Measurements from ENCODE around the gene SENP3. TPM values are rescaled to one million over a fixed set of nuclear protein-coding genes. Genes with fewer than 3 reads are reported as not detected.
A peak's percentile ranks its signal among the peaks of the same experiment; 100 is the strongest.

SENP3 gene
- total RNA-seq, 1 experiment from 2014 or later: 30.2 TPM

DNA sequence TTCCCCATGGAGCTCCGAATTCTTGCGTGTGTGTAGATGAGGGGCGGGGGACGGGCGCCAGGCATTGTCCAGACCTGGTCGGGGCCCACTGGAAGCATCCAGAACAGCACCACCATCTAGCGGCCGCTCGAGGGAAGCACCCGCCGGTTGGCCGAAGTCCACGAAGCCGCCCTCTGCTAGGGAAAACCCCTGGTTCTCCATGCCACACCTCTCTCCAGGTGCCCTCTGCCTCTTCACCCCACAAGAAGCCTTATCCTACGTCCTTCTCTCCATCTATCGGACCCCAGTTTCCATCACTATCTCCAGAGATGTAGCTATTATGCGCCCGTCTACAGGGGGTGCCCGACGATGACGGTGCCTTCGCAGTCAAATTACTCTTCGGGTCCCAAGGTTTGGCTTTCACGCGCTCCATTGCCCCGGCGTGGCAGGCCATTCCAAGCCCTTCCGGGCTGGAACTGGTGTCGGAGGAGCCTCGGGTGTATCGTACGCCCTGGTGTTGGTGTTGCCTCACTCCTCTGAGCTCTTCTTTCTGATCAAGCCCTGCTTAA, 617 bp upstream of the SENP3 start:
- ChIA-PET CTCF (interaction anchor here (0.5 to 1.6 kb wide), 15 partner anchors 9 to 447 kb away, joined by 3 to 21 read pairs (median 3); partner anchors contain the start of genes FXR2, SLC2A4, TMEM102 and TMEM256), POLR2A (interaction anchor here (0.6 kb wide), 2 partner anchors 52 to 280 kb away, joined by 3 read pairs; partner anchors contain the start of gene SLC2A4)
- peaks cover 39% of the 10 kb centered on the region for H3K36me3 Mint-ChIP-seq (ENCODE audit: insufficient read depth, unreplicated experiment)
- peak overlapping the region; percentile 75 for H3K27ac Mint-ChIP-seq (ENCODE audit: unreplicated experiment)
- Histone ChIP-seq H3K4me3 (ENCODE audit: low read depth, low read length) (peak overlapping the region; percentile 60), H3K27me3 (replicated peaks; ENCODE audit: control insufficient read depth, insufficient read depth, low read length) (no peaks in the 10 kb centered on the region), H3K36me3 (ENCODE audit: control insufficient read depth, insufficient read depth, low read length) (no peaks in the 10 kb centered on the region), H3K4me1 (peaks cover 4% of the 10 kb centered on the region; the same call in 1 of the 2 replicates), H3K9me3 (no peaks in the 10 kb centered on the region)
- H3K4me1 Mint-ChIP-seq (ENCODE audit: low read depth, unreplicated experiment): no peaks in the 10 kb centered on the region
- BruUV-seq (replicated peaks): TSS peak; percentile 78
- intact Hi-C loops (cut with micrococcal nuclease; ENCODE audit: unreplicated experiment): loop anchor here (1.0 to 2.0 kb wide), 3 partner anchors 47 to 204 kb away; partner anchors contain the start of gene TMEM102
- no peaks in the 10 kb centered on the region for H3K27me3 Mint-ChIP-seq (ENCODE audit: insufficient read depth, unreplicated experiment)
- TF ChIP-seq, protein P1, sequence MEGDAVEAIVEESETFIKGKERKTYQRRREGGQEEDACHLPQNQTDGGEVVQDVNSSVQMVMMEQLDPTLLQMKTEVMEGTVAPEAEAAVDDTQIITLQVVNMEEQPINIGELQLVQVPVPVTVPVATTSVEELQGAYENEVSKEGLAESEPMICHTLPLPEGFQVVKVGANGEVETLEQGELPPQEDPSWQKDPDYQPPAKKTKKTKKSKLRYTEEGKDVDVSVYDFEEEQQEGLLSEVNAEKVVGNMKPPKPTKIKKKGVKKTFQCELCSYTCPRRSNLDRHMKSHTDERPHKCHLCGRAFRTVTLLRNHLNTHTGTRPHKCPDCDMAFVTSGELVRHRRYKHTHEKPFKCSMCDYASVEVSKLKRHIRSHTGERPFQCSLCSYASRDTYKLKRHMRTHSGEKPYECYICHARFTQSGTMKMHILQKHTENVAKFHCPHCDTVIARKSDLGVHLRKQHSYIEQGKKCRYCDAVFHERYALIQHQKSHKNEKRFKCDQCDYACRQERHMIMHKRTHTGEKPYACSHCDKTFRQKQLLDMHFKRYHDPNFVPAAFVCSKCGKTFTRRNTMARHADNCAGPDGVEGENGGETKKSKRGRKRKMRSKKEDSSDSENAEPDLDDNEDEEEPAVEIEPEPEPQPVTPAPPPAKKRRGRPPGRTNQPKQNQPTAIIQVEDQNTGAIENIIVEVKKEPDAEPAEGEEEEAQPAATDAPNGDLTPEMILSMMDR (IDR thresholded peaks at IDR 0.05; ENCODE audit: insufficient read depth in 1 of 2, low read depth in 1 of 2, low read length in 1 of 2, severe bottlenecking in 1 of 2, unreplicated experiment in 1 of 2): peak; percentile 64 to 78
- peak overlapping the region; percentile 86 for H3K4me3 Mint-ChIP-seq (ENCODE audit: unreplicated experiment)
- H3K9me3 Mint-ChIP-seq (ENCODE audit: unreplicated experiment): no peaks in the 10 kb centered on the region
- peak; percentile 81 to 85 for DNase-seq

DNA sequence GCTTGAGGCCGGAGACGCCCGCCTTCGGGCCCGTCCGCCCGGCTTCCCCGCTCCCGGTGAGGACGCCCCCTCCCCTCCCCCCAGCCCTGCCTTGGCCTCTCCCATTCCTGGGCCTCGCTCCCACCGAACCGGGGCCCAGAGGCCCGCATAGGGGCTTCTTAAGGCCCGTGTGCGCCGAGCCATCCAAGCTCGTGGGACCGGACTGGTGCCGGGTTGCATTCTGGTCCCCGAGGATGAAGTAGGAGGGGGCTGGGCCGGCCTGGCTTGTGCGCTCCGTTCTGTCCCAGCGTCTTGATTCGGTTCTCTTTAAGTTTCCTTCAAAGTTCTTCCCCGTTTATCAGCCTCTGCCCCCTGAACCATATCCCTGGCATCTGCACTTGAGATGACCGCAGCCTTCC, 488 bp downstream of the SENP3 start:
- no peaks in the 10 kb centered on the region for H3K27me3 ChIP-seq (replicated peaks; ENCODE audit: control insufficient read depth, insufficient read depth, low read length)
- peak overlapping the region; percentile 86 for H3K4me3 Mint-ChIP-seq (ENCODE audit: unreplicated experiment)
- peak overlapping the region; percentile 61 for H3K4me3 ChIP-seq (ENCODE audit: low read depth, low read length)
- H3K36me3 Mint-ChIP-seq (ENCODE audit: insufficient read depth, unreplicated experiment): peaks cover 51% of the 10 kb centered on the region
- TF ChIP-seq, protein P1 (IDR thresholded peaks at IDR 0.05; ENCODE audit: insufficient read depth in 1 of 2, low read depth in 1 of 2, low read length in 1 of 2, severe bottlenecking in 1 of 2, unreplicated experiment in 1 of 2): no peak
- no peaks in the 10 kb centered on the region for H3K9me3 Mint-ChIP-seq (ENCODE audit: unreplicated experiment)
- intact Hi-C loops (cut with micrococcal nuclease; ENCODE audit: unreplicated experiment): no loop called here
- no peaks in the 10 kb centered on the region for H3K9me3 ChIP-seq
- CTCF ChIA-PET: no interaction called here
- BruUV-seq (replicated peaks): TSS peak; percentile 45
- peak overlapping the region; percentile 39 for H3K27ac Mint-ChIP-seq (ENCODE audit: unreplicated experiment)
- no peaks in the 10 kb centered on the region for H3K36me3 ChIP-seq (ENCODE audit: control insufficient read depth, insufficient read depth, low read length)
- no peaks in the 10 kb centered on the region for H3K4me1 Mint-ChIP-seq (ENCODE audit: low read depth, unreplicated experiment)
- no peak for DNase-seq
- POLR2A ChIA-PET: interaction anchor here (0.7 kb wide), 1 partner anchor 14 kb away, joined by 3 read pairs; the partner anchor contains the start of gene TNFSF12
- H3K27me3 Mint-ChIP-seq (ENCODE audit: insufficient read depth, unreplicated experiment): no peaks in the 10 kb centered on the region
- H3K4me1 ChIP-seq: peaks cover 4% of the 10 kb centered on the region; the same call in 1 of the 2 replicates

DNA sequence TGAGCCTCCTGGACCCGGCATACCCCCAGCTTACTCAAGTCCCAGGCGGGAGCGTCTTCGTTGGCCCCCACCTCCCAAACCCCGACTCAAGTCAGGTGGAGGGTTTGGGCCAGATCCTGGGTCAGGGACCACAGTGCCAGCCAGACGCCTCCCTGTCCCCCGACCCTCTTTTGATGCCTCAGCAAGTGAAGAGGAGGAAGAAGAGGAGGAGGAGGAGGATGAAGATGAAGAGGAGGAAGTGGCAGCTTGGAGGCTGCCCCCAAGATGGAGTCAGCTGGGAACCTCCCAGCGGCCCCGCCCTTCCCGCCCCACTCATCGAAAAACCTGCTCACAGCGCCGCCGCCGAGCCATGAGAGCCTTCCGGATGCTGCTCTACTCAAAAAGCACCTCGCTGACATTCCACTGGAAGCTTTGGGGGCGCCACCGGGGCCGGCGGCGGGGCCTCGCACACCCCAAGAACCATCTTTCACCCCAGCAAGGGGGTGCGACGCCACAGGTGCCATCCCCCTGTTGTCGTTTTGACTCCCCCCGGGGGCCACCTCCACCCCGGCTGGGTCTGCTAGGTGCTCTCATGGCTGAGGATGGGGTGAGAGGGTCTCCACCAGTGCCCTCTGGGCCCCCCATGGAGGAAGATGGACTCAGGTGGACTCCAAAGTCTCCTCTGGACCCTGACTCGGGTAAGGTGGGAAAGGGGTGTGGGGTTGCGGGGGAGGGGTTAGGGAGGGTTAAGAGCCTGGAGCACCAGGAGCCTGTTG, 1.6 kb downstream of the SENP3 start:
- CTCF ChIA-PET: no interaction called here
- Mint-ChIP-seq H3K9me3 (ENCODE audit: unreplicated experiment) (no peaks in the 10 kb centered on the region), H3K27ac (ENCODE audit: unreplicated experiment) (no peak overlapping the region), H3K4me3 (ENCODE audit: unreplicated experiment) (peak overlapping the region; percentile 86), H3K4me1 (ENCODE audit: low read depth, unreplicated experiment) (peaks cover 6% of the 10 kb centered on the region), H3K36me3 (ENCODE audit: insufficient read depth, unreplicated experiment) (peaks cover 58% of the 10 kb centered on the region), H3K27me3 (ENCODE audit: insufficient read depth, unreplicated experiment) (no peaks in the 10 kb centered on the region)
- no peak for DNase-seq
- intact Hi-C loops (cut with micrococcal nuclease; ENCODE audit: unreplicated experiment): no loop called here
- Histone ChIP-seq H3K27me3 (replicated peaks; ENCODE audit: control insufficient read depth, insufficient read depth, low read length) (no peaks in the 10 kb centered on the region), H3K9me3 (no peaks in the 10 kb centered on the region), H3K4me1 (peaks cover 4% of the 10 kb centered on the region; the same call in 1 of the 2 replicates), H3K4me3 (ENCODE audit: low read depth, low read length) (no peak overlapping the region; the same call in 1 of the 2 replicates), H3K36me3 (ENCODE audit: control insufficient read depth, insufficient read depth, low read length) (no peaks in the 10 kb centered on the region)
- no TSS peak for BruUV-seq (replicated peaks)
- POLR2A ChIA-PET: no interaction called here
- TF ChIP-seq, protein P1 (IDR thresholded peaks at IDR 0.05; ENCODE audit: insufficient read depth in 1 of 2, low read depth in 1 of 2, low read length in 1 of 2, severe bottlenecking in 1 of 2, unreplicated experiment in 1 of 2): no peak

Data from Caco-2 (cell line).